ENCODE measurements around the gene HLA-DOA.

HLA-DOA gene

GRCh38 chr6:32963866-32964265 lies 45.5 kb downstream of the HLA-DOA start:
- ATAC-seq = no peak
- no peak for TF ChIP-seq TOX (CRISPR knock-in tag; IDR thresholded peaks at IDR 0.05; ENCODE audit: borderline replicate concordance)
- no peak for TF ChIP-seq CSRNP3 (CRISPR knock-in tag; IDR thresholded peaks at IDR 0.05)
- no peak for TF ChIP-seq ZNF565 (CRISPR knock-in tag; conservative IDR thresholded peaks at IDR 0.05; ENCODE audit: low read depth)
- no peak for TF ChIP-seq TCF4 (CRISPR knock-in tag; IDR thresholded peaks at IDR 0.05; ENCODE audit: borderline replicate concordance)
- TF ChIP-seq TSHZ2 (CRISPR knock-in tag; IDR thresholded peaks at IDR 0.05) = no peak
- TF ChIP-seq PATZ1 (CRISPR knock-in tag; IDR thresholded peaks at IDR 0.05; ENCODE audit: borderline replicate concordance) = no peak
- TF ChIP-seq SNAI2 (CRISPR knock-in tag; IDR thresholded peaks at IDR 0.05) = no peak
- no peak for TF ChIP-seq ARNTL (CRISPR knock-in tag; IDR thresholded peaks at IDR 0.05; ENCODE audit: borderline replicate concordance, low read depth)
- no peak for TF ChIP-seq CREB5 (CRISPR knock-in tag; IDR thresholded peaks at IDR 0.05; ENCODE audit: low read depth)
- no peak for TF ChIP-seq POU6F1 (CRISPR knock-in tag; IDR thresholded peaks at IDR 0.05; ENCODE audit: borderline replicate concordance, low read depth)
- no peak for TF ChIP-seq ZNF8 (CRISPR knock-in tag; IDR thresholded peaks at IDR 0.05)
- no peak for TF ChIP-seq ISL1 (CRISPR knock-in tag; IDR thresholded peaks at IDR 0.05)

GRCh38 chr6:32962213-32962826 lies 47.1 kb downstream of the HLA-DOA start:
- peak; percentile 57 for ATAC-seq
- no peak for TF ChIP-seq ZC3H10 (CRISPR knock-in tag; IDR thresholded peaks at IDR 0.05)
- no peak for TF ChIP-seq OSR1 (CRISPR knock-in tag; IDR thresholded peaks at IDR 0.05)
- TF ChIP-seq ARNTL (CRISPR knock-in tag; IDR thresholded peaks at IDR 0.05; ENCODE audit: borderline replicate concordance, low read depth) = no peak
- TF ChIP-seq CSDC2 (CRISPR knock-in tag; IDR thresholded peaks at IDR 0.05) = no peak
- no peak for TF ChIP-seq PPARA (CRISPR knock-in tag; IDR thresholded peaks at IDR 0.05; ENCODE audit: borderline replicate concordance)
- TF ChIP-seq TSHZ2 (CRISPR knock-in tag; IDR thresholded peaks at IDR 0.05) = no peak
- no peak for TF ChIP-seq CREB5 (CRISPR knock-in tag; IDR thresholded peaks at IDR 0.05; ENCODE audit: low read depth)
- no peak for TF ChIP-seq ZNF565 (CRISPR knock-in tag; conservative IDR thresholded peaks at IDR 0.05; ENCODE audit: low read depth)
- no peak for TF ChIP-seq ZFP30 (CRISPR knock-in tag; IDR thresholded peaks at IDR 0.05)
- no peak for TF ChIP-seq TOX (CRISPR knock-in tag; IDR thresholded peaks at IDR 0.05; ENCODE audit: borderline replicate concordance)
- no peak for TF ChIP-seq ISL1 (CRISPR knock-in tag; IDR thresholded peaks at IDR 0.05)
- TF ChIP-seq ZFP3 (CRISPR knock-in tag; IDR thresholded peaks at IDR 0.05) = no peak
- no peak for TF ChIP-seq POU6F1 (CRISPR knock-in tag; IDR thresholded peaks at IDR 0.05; ENCODE audit: borderline replicate concordance, low read depth)
- TF ChIP-seq RARB (CRISPR knock-in tag; IDR thresholded peaks at IDR 0.05) = no peak
- TF ChIP-seq SNAI2 (CRISPR knock-in tag; IDR thresholded peaks at IDR 0.05) = no peak

All from SK-N-SH treated with all-trans-retinoic acid at 6 μM for 48 hours (cell line).